Endothelial cell of hepatic sinusoid (primary cell): ENCODE measurements around the gene ACAP3.
"Not testable (repeated sequence)": the region's sequence is repeated elsewhere in the genome, so short reads cannot be mapped to it uniquely, and the experiment has no call there.

Experiments used
- in situ Hi-C: cut with HindIII; loops from 2 replicates; pipeline ENCODE4 v1.10.0; 2017; ENCODE audit warnings: low sequenced_read_pairs

ACAP3 gene

DNA sequence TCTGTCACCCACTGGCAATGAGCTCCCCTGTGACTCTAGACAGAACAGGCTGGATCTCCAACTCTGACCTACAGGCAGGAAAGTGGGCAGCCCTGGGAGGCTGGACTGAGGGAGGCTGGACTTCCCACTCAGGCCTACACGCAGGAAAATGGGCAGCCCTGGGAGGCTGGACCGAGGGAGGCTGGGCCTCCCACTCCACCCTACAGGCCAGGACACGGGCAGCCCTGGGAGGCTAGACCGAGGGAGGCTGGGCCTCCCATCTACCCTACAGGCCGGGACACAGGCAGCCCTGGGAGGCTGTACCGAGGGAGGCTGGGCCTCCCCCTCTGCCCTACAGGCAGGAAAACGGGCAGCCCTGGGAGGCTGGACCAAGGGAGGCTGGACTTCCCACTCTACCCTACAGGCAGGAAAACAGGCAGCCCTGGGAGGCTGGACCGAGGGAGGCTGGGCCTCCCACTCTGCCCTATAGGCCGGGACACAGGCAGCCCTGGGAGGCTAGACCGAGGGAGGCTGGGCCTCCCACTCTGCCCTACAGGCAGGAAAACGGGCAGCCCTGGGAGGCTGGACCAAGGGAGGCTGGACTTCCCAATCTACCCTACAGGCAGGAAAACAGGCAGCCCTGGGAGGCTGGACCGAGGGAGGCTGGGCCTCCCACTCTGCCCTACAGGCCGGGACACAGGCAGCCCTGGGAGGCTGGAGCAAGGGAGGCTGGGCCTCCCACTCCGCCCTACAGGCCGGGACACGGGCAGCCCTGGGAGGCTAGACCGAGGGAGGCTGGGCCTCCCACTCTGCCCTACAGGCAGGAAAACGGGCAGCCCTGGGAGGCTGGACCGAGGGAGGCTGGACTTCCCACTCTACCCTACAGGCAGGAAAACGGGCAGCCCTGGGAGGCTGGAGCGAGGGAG lies 59.5 kb downstream of the ACAP3 start:
- in situ Hi-C loops = not testable (repeated sequence)

DNA sequence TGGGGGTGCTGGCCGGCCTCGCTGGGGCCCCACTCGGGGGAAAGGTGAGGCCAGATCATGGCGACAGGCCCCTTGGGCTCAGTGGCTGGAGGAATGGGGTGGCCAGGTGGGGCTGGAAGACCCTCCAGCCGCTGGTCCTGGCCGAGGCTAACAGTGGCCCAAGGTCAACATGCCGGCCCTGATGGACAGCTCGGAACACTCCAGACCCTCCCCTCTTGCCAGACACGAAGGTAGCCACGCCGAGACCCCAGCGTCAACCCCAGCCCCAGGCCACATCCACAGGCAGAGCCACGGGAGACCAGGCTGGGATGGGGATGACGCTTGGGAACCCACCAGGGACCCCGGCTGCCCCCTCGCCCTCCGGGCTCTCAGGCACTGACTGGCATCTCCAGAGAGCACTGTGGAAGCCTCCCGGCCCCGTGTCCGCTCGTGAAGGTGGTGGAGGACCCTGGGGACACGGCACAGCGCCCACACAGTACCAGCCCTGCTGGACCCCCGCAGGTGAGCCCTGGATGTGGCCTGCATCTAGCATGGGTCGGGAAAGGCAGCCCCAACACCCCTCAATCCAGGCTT lies 60.3 kb downstream of the ACAP3 start:
- in situ Hi-C loops = no loop called here

DNA sequence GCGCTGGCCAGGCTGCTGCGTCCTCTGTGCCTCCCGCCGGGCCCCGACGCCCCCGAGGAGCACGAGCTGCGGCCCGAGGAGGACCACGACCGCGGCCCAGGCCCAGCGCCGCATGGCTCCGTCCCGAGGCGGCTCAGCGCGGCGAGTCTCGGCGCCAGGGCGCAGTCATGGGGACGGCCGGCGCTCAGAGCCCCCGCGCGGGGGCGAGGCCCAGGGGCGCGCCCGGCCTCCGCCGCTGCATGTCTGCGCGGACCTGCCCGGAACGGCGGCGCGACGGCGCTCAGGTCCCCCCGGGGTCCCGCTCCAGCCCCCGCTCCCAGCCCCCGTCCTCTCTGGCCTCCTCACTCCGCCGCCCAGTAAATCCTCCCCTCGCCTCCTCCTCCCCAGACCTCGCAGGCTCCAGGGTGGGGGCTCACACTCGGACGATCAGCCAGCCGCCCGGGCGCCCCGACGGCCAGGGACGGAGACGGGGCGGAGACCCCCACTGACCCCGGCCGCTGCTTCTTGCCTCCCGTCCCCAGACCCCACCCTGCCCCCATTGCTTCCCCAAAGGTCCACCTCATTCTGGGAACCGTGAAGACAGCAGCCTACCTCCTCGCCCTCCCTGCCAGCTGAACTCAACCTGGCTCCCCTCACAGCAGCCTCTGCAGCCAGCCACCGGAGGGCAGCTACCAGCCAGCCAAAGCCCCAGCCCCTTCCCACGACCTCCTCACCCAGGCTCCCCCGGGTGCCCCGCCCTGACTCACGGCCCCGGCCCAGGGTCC lies 61.0 kb downstream of the ACAP3 start, which contains the start of gene C1QTNF12:
TSS of gene C1QTNF12 (minus strand) at position 146 of the 764 bp plus-strand sequence. CDS start at position 114, 32 bp downstream.
- in situ Hi-C loops = no loop called here

DNA sequence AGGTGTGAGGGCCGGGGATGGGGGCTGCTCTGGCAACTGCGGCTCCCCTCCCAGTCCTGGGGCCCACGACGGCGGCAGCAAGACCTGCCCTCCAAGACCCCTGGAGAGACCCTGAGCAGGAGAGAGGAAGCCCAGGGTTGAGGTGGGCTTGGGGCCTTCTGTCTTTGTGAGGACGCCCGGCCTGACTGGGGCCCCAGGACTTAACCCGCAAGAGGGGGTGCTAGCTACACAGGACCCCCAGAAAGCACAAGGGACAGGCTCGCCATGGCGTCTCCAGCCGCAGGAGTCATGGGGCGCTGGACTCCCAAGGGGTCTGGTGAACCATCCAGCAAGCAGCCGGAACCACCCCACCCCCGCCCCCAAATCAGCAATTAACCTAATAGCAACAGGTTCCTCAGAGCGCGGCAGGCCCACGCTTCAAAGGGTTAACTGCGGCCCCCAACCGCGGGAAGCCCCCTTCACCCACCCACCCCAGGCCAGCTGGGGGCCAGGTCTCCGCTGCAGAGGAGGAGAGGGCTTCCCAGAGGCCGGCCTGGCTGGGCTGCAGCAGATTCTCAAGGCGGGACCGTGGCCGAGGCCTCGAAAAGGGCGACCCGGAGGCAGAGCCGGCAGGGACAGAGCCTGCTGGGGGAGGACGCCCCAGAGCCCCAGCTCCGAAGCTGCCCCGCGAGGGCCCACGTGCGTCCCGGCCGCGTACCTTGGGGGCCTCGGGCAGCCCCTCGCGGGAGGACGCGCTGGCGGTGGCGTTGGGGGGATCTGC lies 61.7 kb downstream of the ACAP3 start:
- in situ Hi-C loops = no loop called here

DNA sequence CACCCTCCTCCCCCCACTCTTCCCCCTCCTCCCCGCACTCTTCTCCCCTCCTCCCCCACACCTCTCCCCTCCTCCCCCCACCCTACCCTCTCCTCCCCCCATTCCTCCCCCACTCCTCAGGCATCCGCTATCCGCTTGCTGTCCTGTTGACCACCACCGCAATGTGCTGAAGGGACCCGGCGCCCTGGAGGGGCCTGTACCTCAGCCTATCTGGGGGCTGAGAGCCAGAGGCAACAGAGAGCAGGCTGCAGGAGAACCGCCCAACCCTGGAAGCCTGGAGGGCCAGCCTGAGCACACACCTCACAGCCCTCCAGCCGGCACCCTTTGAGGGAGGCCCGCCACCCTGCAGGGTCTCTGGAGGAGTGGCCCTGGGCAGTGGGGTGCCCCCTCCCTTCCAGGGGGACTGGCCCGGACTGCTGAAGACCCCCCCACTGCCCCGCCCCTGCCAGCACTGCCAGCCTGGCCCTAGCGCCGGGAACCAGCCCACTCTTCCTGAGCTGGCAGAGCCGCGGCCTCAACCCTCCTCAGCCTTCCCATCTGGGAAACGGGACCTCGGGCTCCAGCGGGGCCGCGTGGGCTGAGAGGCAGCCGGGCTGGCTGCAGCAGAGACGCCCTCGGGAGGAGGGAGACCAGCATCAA lies 62.4 kb downstream of the ACAP3 start:
- in situ Hi-C loops = no loop called here

DNA sequence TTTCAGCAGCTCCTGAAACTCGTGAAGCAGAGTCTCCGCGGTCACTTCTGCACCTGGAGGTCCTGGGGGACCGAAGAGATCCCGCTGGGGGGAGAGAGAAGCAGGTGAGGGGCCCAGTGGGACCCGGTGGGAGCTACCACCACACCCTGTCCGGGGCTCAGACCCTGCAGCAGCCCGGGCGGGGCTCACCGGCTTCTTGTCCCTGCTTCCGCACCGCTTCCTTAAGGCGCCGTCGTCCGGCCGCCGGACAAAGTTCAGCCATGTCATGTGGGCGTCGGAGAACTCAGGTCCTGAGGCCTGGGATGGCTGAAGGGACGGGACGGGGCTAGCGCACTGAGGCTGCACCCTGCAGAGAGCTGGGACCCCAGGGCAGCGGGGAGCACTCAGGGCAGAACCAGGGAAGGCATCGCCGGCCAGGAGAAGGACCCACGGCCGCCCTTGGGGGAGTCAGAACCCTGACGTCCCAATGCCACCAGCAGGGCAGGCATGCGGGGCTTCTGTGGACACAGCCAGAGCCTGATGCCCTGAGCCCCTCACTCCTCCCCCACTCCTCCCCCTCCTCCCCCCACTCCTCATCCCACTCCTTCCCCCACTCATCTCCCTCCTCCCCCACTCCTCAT lies 63.4 kb downstream of the ACAP3 start:
- in situ Hi-C loops = no loop called here

DNA sequence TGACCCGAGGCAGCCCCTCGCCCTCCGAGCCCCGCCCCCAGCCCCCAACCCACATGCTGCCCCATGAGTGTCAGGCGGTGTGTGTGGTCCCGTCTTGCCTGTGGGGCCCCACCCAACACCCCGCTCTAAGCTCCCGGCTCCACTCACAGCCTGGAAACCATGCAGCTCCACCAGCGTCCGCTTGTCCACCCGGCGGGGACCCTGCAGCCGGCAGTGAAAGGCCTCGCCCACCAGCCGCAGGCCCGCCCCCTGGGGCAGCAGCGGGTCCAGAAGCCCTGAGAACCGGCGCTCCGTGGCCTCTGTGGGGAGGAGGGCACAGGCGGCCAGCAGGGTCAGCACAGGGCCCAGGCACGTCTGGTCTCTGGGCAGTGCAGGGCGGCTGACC lies 63.9 kb downstream of the ACAP3 start:
- in situ Hi-C loops = no loop called here

DNA sequence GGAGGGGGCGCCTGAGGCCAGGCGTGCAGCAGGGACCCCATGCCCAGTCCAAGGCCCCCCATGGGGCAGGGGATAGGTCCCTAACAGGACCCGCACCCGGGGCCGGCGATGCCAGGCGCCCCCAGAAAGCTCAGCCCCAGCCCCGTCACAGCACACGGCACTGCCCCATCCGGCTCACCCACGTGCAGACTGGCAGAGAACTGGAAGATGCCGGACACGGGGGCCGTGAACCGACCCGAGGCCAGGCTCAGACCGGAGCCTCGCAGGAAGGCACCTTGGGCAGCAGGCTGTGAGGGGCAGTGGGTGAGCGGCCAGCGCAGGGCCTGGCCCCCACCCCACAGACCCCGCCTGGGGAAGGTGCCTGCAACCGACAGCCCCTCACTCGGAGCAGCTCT lies 64.5 kb downstream of the ACAP3 start:
- in situ Hi-C loops = no loop called here

DNA sequence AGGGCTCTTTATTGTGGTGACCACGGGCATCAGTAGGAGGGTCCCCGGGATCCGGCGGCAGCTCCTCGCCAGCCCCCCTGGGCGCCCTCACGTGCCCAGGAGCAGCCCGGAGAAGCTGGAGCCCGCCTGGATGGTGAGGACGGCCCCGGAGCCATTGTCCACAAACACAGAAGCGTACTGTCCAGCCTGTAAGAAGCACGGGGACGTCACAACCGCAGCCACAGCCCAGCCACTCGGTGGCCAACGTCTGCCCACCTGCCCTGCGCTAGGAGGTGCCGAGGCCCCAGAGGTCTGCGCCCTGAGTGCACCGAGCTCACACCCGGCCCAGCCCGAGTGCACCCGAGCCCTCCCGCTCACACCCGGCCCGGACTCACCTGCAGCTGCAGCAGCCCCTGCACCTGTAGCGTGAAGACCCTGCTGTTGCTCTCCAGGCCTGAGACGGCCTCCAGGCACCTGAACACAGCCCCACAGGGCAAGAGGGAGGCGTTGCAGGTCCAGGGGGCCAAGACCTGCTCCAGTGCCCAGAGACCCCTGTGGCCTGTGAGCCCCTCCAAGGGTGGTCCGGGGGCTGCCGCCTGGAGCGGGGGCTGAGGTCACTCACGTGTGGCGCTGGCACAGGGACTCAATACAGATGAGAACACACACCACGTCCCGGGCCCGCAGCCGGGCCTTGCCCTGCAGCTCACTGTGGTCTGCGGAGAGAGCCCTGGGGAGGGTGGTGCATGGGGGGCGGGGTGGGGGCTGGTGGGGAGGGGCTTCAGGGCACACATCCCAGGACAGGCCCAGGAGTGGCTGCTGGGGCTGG lies 65.1 kb downstream of the ACAP3 start:
- in situ Hi-C loops = no loop called here
